ENCODE measurements around the gene PSMD8.
"Not testable (repeated sequence)": the region's sequence is repeated elsewhere in the genome, so short reads cannot be mapped to it uniquely, and the experiment has no call there.

PSMD8 gene

GRCh38 chr19:38362076-38362945 is 12.1 kb upstream of the PSMD8 start:
- no peak for DNase-seq (ENCODE audit: low read depth in 2 of 2)

GRCh38 chr19:38362946-38363688 is 11.3 kb upstream of the PSMD8 start:
- not testable (repeated sequence) for DNase-seq (ENCODE audit: low read depth in 2 of 2)

- DNase-seq (ENCODE audit: low read depth in 2 of 2): no peak
Observed at GRCh38 chr19:38367041-38367440, 7.3 kb upstream of the PSMD8 start.

GRCh38 chr19:38369584-38369983 is 4.8 kb upstream of the PSMD8 start:
- no peak for DNase-seq (ENCODE audit: low read depth in 2 of 2)

GRCh38 chr19:38370299-38370698 is 4.1 kb upstream of the PSMD8 start:
- no peak for DNase-seq (ENCODE audit: low read depth in 2 of 2)

GRCh38 chr19:38371081-38371480 is 3.3 kb upstream of the PSMD8 start:
- no peak for DNase-seq (ENCODE audit: low read depth in 2 of 2)

- no peak for DNase-seq (ENCODE audit: low read depth in 2 of 2)
Observed at GRCh38 chr19:38373907-38374331, 452 bp upstream of the PSMD8 start.

GRCh38 chr19:38375098-38375493 is 725 bp downstream of the PSMD8 start:
- DNase-seq (ENCODE audit: low read depth in 2 of 2): no peak

GRCh38 chr19:38375748-38376147 is 1.4 kb downstream of the PSMD8 start:
- no peak for DNase-seq (ENCODE audit: low read depth in 2 of 2)

- DNase-seq (ENCODE audit: low read depth in 2 of 2): no peak
Observed at GRCh38 chr19:38376576-38376975, 2.2 kb downstream of the PSMD8 start.

GRCh38 chr19:38377052-38377451 is 2.7 kb downstream of the PSMD8 start:
- no peak for DNase-seq (ENCODE audit: low read depth in 2 of 2)

- no peak for DNase-seq (ENCODE audit: low read depth in 2 of 2)
Observed at GRCh38 chr19:38378866-38379265, 4.5 kb downstream of the PSMD8 start.

- no peak for DNase-seq (ENCODE audit: low read depth in 2 of 2)
Observed at GRCh38 chr19:38381138-38381537, 6.8 kb downstream of the PSMD8 start.

- DNase-seq (ENCODE audit: low read depth in 2 of 2): no peak
Observed at GRCh38 chr19:38383184-38383583, 8.8 kb downstream of the PSMD8 start.

- DNase-seq (ENCODE audit: low read depth in 2 of 2): no peak
Observed at GRCh38 chr19:38383743-38384142, 9.4 kb downstream of the PSMD8 start.

GRCh38 chr19:38384209-38385027 is 10.0 kb downstream of the PSMD8 start:
- DNase-seq (ENCODE audit: low read depth in 2 of 2): no peak

GRCh38 chr19:38385057-38385803 is 10.9 kb downstream of the PSMD8 start:
- no peak for DNase-seq (ENCODE audit: low read depth in 2 of 2)

GRCh38 chr19:38385804-38386257 is 11.5 kb downstream of the PSMD8 start:
- DNase-seq (ENCODE audit: low read depth in 2 of 2): no peak

GRCh38 chr19:38386300-38386970 is 12.1 kb downstream of the PSMD8 start:
- no peak for DNase-seq (ENCODE audit: low read depth in 2 of 2)

- DNase-seq (ENCODE audit: low read depth in 2 of 2): no peak
Observed at GRCh38 chr19:38386971-38387549, 12.7 kb downstream of the PSMD8 start.
